ENCODE measurements around the gene DDX27. TPM values are rescaled to one million over a fixed set of nuclear protein-coding genes. Genes with fewer than 3 reads are reported as not detected.

The DDX27 gene
- total RNA-seq, 1 experiment from 2014 or later, result 54.8 TPM

- TF ChIP-seq, protein P1, sequence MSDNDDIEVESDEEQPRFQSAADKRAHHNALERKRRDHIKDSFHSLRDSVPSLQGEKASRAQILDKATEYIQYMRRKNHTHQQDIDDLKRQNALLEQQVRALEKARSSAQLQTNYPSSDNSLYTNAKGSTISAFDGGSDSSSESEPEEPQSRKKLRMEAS (CRISPR knock-in tag; IDR thresholded peaks at IDR 0.05), result no peak
- TF ChIP-seq ZNF263 (CRISPR knock-in tag; IDR thresholded peaks at IDR 0.05; ENCODE audit: low read depth), result no peak
- no peak for TF ChIP-seq GRHL2 (CRISPR knock-in tag; IDR thresholded peaks at IDR 0.05; ENCODE audit: insufficient replicate concordance, severe bottlenecking)
- TF ChIP-seq, protein P2, sequence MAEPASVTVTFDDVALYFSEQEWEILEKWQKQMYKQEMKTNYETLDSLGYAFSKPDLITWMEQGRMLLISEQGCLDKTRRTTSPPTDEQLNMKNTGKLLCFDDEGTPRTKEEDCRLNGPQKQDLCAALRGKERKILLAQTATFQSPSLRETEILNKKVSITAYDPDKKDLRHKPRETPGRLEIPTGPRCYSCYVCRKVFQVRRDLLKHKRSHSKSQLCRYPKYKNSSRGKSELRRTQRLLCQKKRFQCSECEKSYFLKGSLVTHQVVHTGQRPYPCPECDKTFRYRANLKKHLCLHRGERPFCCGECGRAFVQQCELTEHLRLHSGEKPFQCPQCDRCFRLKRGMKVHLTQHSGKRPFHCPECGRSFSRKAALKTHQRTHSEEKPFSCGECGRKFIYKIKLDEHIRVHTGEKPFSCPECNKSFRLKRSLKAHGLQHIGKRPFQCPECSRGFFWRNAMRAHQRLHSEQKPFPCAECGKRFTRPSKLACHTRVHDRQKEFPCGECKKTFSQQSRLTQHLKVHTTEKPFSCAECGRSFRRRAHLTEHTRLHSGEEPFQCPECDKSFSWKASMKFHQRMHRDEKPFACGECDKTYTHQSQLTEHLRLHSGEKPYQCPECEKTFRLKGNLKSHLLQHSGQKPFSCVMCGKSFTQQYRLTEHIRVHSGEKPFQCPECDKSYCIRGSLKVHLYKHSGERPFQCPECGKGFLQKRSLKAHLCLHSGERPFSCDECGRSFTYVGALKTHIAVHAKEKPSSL (CRISPR knock-in tag; conservative IDR thresholded peaks at IDR 0.05), result no peak
- no peak for TF ChIP-seq AR (CRISPR knock-in tag; IDR thresholded peaks at IDR 0.05)
- no peak for TF ChIP-seq NFE2L1 (CRISPR knock-in tag; IDR thresholded peaks at IDR 0.05)
Measured at GRCh38 chr20:49268600-49269365, 49.6 kb downstream of the DDX27 start (continued).

DNA sequence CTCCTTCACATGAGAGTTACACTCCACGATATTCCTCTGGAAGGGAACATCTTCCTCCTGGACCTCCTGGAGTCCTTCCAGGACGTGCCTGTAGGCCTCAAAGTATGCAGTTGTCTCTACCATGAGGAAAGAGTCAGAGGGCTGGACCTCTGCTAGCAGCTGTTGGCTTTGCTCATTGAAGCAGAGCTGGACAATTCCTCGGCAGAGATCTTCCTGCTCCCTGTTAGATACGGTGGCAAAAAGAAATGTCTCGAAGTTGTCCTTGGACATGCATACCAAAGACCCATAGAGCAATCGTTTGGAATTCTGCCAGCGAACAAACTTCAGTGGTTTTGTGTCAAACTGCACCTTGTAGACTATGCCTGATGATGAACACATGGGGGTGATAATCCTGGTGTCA, 51.0 kb downstream of the DDX27 start:
- H3K4me3 Mint-ChIP-seq, result no peak overlapping the region
- no peak for ATAC-seq
- no peak for DNase-seq (ENCODE audit: low spot score)
- ChIA-PET CTCF (no interaction called here), POLR2A (no interaction called here)
- H3K27ac Mint-ChIP-seq, result no peak overlapping the region
- peaks cover 10% of the 10 kb centered on the region for H3K9me3 Mint-ChIP-seq
- peaks cover 64% of the 10 kb centered on the region for H3K36me3 Mint-ChIP-seq
- H3K4me1 Mint-ChIP-seq, result no peaks in the 10 kb centered on the region
- H3K27me3 Mint-ChIP-seq (ENCODE audit: low read depth), result no peaks in the 10 kb centered on the region
- TF ChIP-seq ARID4B (CRISPR knock-in tag; IDR thresholded peaks at IDR 0.05; ENCODE audit: borderline replicate concordance) (no peak), JUN (CRISPR knock-in tag; IDR thresholded peaks at IDR 0.05) (no peak), GABPB1 (CRISPR knock-in tag; IDR thresholded peaks at IDR 0.05) (no peak), TEAD4 (CRISPR knock-in tag; IDR thresholded peaks at IDR 0.05) (no peak), IRF2 (CRISPR knock-in tag; IDR thresholded peaks at IDR 0.05; ENCODE audit: borderline replicate concordance, low read depth) (no peak), NR2C2 (CRISPR knock-in tag; IDR thresholded peaks at IDR 0.05) (no peak), SMAD4 (CRISPR knock-in tag; IDR thresholded peaks at IDR 0.05) (no peak), JAZF1 (CRISPR knock-in tag; IDR thresholded peaks at IDR 0.05) (no peak), TEAD1 (CRISPR knock-in tag; IDR thresholded peaks at IDR 0.05) (no peak), NR1H2 (CRISPR knock-in tag; IDR thresholded peaks at IDR 0.05) (no peak), SP1 (CRISPR knock-in tag; conservative IDR thresholded peaks at IDR 0.05) (no peak), ZNF219 (CRISPR knock-in tag; IDR thresholded peaks at IDR 0.05; ENCODE audit: borderline replicate concordance) (no peak), EMX1 (CRISPR knock-in tag; IDR thresholded peaks at IDR 0.05) (no peak)
- TF ChIP-seq, protein P3, sequence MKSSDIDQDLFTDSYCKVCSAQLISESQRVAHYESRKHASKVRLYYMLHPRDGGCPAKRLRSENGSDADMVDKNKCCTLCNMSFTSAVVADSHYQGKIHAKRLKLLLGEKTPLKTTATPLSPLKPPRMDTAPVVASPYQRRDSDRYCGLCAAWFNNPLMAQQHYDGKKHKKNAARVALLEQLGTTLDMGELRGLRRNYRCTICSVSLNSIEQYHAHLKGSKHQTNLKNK (CRISPR knock-in tag; IDR thresholded peaks at IDR 0.05), result no peak
- TF ChIP-seq, protein P4, sequence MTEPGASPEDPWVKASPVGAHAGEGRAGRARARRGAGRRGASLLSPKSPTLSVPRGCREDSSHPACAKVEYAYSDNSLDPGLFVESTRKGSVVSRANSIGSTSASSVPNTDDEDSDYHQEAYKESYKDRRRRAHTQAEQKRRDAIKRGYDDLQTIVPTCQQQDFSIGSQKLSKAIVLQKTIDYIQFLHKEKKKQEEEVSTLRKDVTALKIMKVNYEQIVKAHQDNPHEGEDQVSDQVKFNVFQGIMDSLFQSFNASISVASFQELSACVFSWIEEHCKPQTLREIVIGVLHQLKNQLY (CRISPR knock-in tag; IDR thresholded peaks at IDR 0.05), result no peak
- TF ChIP-seq, protein P2 (CRISPR knock-in tag; conservative IDR thresholded peaks at IDR 0.05), result no peak
- TF ChIP-seq, protein P5, sequence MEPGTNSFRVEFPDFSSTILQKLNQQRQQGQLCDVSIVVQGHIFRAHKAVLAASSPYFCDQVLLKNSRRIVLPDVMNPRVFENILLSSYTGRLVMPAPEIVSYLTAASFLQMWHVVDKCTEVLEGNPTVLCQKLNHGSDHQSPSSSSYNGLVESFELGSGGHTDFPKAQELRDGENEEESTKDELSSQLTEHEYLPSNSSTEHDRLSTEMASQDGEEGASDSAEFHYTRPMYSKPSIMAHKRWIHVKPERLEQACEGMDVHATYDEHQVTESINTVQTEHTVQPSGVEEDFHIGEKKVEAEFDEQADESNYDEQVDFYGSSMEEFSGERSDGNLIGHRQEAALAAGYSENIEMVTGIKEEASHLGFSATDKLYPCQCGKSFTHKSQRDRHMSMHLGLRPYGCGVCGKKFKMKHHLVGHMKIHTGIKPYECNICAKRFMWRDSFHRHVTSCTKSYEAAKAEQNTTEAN (CRISPR knock-in tag; IDR thresholded peaks at IDR 0.05), result no peak
